ENCODE data around the gene NR1D1. TPM values are rescaled to one million over a fixed set of nuclear protein-coding genes. Genes with fewer than 3 reads are reported as not detected.

Gene NR1D1
- total RNA-seq, 1 experiment from 2014 or later = 10.7 TPM

DNA sequence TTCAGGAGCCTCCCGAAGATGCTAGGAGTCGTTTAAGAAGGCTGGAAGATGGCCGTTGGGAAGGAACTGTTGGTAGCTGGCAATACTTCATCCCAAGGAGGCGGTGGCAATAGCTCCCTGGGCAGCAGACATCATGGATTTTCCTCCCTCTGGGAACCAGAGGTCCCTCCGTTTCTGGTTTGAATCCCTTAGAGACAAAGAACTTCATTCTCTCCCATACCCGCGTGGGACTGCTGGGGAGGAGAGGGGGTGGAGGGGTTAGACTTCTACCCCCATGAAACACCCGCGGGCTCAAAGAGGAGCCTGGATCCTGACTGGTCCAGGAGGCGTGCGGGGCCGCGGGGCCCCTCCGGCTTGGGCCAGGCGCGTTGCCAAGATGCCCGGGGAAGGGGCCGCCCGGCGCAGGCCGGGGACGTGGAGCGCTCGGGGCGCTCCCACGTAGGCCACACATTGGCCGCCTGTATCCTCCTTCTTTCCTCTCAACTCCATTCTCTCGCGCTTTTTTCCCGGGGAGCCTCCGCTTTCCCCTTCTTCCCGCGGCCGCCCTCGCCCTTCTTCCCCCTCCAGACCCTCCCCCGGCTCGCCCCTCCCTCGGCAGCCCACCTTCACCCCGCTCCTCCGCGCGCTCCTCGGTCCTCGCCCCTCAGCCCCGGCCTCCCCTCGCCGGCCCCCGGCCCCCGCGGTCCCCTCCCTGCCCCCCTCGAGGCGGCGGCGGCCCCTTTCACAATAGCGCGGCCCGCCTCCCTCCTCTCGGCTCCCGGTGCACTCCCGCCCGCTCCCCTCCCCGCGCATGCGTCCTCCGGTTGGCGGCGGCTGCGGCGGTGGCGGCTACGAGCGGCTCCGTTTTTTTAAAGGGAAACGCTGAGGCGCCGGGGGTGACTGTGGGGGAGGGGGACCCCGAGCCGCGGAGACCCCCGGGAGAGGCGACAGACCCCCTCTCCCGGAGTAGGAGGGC is 21.1 kb upstream of the NR1D1 start, which contains the start of gene MSL1:
TSS of gene MSL1 (plus strand) at position 791 of the 955 bp plus-strand sequence. CDS start 642 bp downstream, outside the sequence.
- TF ChIP-seq, protein P1, sequence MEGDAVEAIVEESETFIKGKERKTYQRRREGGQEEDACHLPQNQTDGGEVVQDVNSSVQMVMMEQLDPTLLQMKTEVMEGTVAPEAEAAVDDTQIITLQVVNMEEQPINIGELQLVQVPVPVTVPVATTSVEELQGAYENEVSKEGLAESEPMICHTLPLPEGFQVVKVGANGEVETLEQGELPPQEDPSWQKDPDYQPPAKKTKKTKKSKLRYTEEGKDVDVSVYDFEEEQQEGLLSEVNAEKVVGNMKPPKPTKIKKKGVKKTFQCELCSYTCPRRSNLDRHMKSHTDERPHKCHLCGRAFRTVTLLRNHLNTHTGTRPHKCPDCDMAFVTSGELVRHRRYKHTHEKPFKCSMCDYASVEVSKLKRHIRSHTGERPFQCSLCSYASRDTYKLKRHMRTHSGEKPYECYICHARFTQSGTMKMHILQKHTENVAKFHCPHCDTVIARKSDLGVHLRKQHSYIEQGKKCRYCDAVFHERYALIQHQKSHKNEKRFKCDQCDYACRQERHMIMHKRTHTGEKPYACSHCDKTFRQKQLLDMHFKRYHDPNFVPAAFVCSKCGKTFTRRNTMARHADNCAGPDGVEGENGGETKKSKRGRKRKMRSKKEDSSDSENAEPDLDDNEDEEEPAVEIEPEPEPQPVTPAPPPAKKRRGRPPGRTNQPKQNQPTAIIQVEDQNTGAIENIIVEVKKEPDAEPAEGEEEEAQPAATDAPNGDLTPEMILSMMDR (conservative IDR thresholded peaks at IDR 0.05) = no peak
- no peak for TF ChIP-seq EZH2 (IDR thresholded peaks at IDR 0.05; ENCODE audit: low read depth)
- Histone ChIP-seq H4K20me1 (ENCODE audit: insufficient read depth) (peaks cover 14% of the 10 kb centered on the region; the same call in 1 of the 2 replicates), H2AFZ (peak within 1 kb of the TSS; percentile 97), H3K79me2 (ENCODE audit: low read depth) (peaks cover 60% of the 10 kb centered on the region), H3K36me3 (ENCODE audit: low read depth) (0 out of 2 replicates have a peak, but pooled peaks cover 4% of the 10 kb centered on the region), H3K27ac (peak within 1 kb of the TSS; percentile 58), H3K4me1 (replicated peaks; ENCODE audit: insufficient read depth) (peaks cover 26% of the 10 kb centered on the region), H3K9me3 (ENCODE audit: insufficient read depth, low read depth) (no peaks in the 10 kb centered on the region), H3K4me2 (peak within 1 kb of the TSS; percentile 97), H3K9me2 (ENCODE audit: insufficient read depth) (no peaks in the 10 kb centered on the region), H3K4me3 (peak within 1 kb of the TSS; percentile 91), H3F3A (ENCODE audit: insufficient read depth, low read depth) (peaks cover 7% of the 10 kb centered on the region), H3K27me3 (ENCODE audit: insufficient read depth, low read depth) (no peaks in the 10 kb centered on the region)
- CTCF ChIA-PET = interaction anchor here (0.6 to 2.6 kb wide), 3 partner anchors 8 to 1235 kb away, joined by 3 to 10 read pairs (median 6); no protein-coding TSS in a partner anchor
- DNase-seq = peak; percentile 52 to 85
- no TSS peak for BruUV-seq (replicated peaks)
- intact Hi-C loops (cut with micrococcal nuclease; ENCODE audit: unreplicated experiment) = no loop called here
- POLR2A ChIA-PET (ENCODE audit: unreplicated experiment) = interaction anchor here (0.6 to 0.7 kb wide), 3 partner anchors 167 to 1645 kb away, joined by 3 to 9 read pairs (median 7); no protein-coding TSS in a partner anchor

DNA sequence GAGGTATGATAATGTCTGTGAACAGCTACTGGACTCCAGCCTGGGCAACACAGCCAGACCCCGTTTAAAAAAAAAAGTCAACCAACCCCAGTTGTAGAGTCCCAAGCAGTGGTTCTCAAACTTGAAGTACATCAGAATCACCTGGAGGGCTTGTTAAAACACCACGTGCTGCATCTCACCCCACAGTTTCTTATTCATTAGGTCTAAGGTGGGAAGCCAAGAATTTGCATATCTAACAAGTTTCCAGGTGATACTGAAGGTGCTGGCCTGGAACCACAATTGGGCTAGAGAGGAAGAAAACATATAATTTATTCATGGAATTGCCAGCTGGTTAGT is 14.7 kb upstream of the NR1D1 start:
- Histone ChIP-seq H3K27ac (peak overlapping the region; percentile 82), H3K9me2 (ENCODE audit: insufficient read depth) (no peaks in the 10 kb centered on the region), H3K79me2 (ENCODE audit: low read depth) (peaks cover 6% of the 10 kb centered on the region; the same call in 1 of the 2 replicates), H3F3A (ENCODE audit: insufficient read depth, low read depth) (peaks cover 28% of the 10 kb centered on the region), H3K4me2 (no peak overlapping the region), H2AFZ (no peak overlapping the region), H4K20me1 (ENCODE audit: insufficient read depth) (no peaks in the 10 kb centered on the region), H3K9me3 (ENCODE audit: insufficient read depth, low read depth) (no peaks in the 10 kb centered on the region), H3K27me3 (ENCODE audit: insufficient read depth, low read depth) (no peaks in the 10 kb centered on the region), H3K4me3 (no peak overlapping the region), H3K36me3 (ENCODE audit: low read depth) (no peaks in the 10 kb centered on the region), H3K4me1 (replicated peaks; ENCODE audit: insufficient read depth) (peaks cover 38% of the 10 kb centered on the region)
- intact Hi-C loops (cut with micrococcal nuclease; ENCODE audit: unreplicated experiment) = no loop called here
- no TSS peak for BruUV-seq (replicated peaks)
- DNase-seq = no peak
- POLR2A ChIA-PET (ENCODE audit: unreplicated experiment) = no interaction called here
- CTCF ChIA-PET = interaction anchor here (0.7 kb wide), 1 partner anchor 175 kb away, joined by 5 read pairs; no protein-coding TSS in a partner anchor
- TF ChIP-seq, protein P1 (conservative IDR thresholded peaks at IDR 0.05) = no peak
- no peak for TF ChIP-seq EZH2 (IDR thresholded peaks at IDR 0.05; ENCODE audit: low read depth)

DNA sequence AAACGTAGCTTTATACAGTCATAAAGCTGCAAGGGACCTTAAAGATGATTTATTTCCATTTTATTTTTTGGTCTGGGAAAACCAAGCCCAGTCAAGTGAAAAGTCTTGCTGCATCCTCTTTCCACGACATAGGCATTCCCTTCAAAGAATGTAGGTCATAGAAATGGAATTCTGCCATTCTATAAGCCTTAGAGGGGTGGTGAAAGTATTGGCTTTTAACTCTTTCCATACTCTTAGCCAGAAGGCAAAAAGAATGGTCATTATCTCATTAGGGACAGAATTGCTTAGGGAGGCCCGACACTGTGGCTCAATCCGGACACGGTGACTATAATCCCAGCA is 13.5 kb upstream of the NR1D1 start:
- peaks cover 38% of the 10 kb centered on the region for H3K4me1 ChIP-seq (replicated peaks; ENCODE audit: insufficient read depth)
- intact Hi-C loops (cut with micrococcal nuclease; ENCODE audit: unreplicated experiment) = loop anchor here (1.0 to 5.0 kb wide), 4 partner anchors 52 to 176 kb away; partner anchors contain the start of gene THRA
- ChIA-PET CTCF (interaction anchor here (0.7 to 2.0 kb wide), 10 partner anchors 9 to 100 kb away, joined by 3 to 20 read pairs (median 5); partner anchors contain the start of gene NR1D1), POLR2A (ENCODE audit: unreplicated experiment) (interaction anchor here (0.6 to 1.3 kb wide), 4 partner anchors 11 to 684 kb away, joined by 3 to 12 read pairs (median 8); partner anchors contain the start of gene NR1D1)
- peaks cover 28% of the 10 kb centered on the region for H3F3A ChIP-seq (ENCODE audit: insufficient read depth, low read depth)
- peak overlapping the region; percentile 72 for H2AFZ ChIP-seq
- peak overlapping the region; percentile 47; the same call in 1 of the 2 replicates for H3K4me3 ChIP-seq
- H4K20me1 ChIP-seq (ENCODE audit: insufficient read depth) = no peaks in the 10 kb centered on the region
- H3K36me3 ChIP-seq (ENCODE audit: low read depth) = no peaks in the 10 kb centered on the region
- no peaks in the 10 kb centered on the region for H3K9me3 ChIP-seq (ENCODE audit: insufficient read depth, low read depth)
- DNase-seq = no peak
- TF ChIP-seq, protein P1 (conservative IDR thresholded peaks at IDR 0.05) = no peak
- no peak for TF ChIP-seq EZH2 (IDR thresholded peaks at IDR 0.05; ENCODE audit: low read depth)
- H3K27ac ChIP-seq = peak overlapping the region; percentile 82
- H3K9me2 ChIP-seq (ENCODE audit: insufficient read depth) = no peaks in the 10 kb centered on the region
- no peaks in the 10 kb centered on the region for H3K79me2 ChIP-seq (ENCODE audit: low read depth)
- H3K4me2 ChIP-seq = peak overlapping the region; percentile 74
- no peaks in the 10 kb centered on the region for H3K27me3 ChIP-seq (ENCODE audit: insufficient read depth, low read depth)
- no TSS peak for BruUV-seq (replicated peaks)
